ENCODE results near the gene DDX56. TPM values are rescaled to one million over a fixed set of nuclear protein-coding genes. Genes with fewer than 3 reads are reported as not detected.

The DDX56 gene
- total RNA-seq, 1 donor from 2014 or later = 101 TPM

- intact Hi-C loops (cut with micrococcal nuclease) = no loop called here
These were observed 35.5 kb downstream of the DDX56 start for GRCh38 chr7:44538093-44538797.

DNA sequence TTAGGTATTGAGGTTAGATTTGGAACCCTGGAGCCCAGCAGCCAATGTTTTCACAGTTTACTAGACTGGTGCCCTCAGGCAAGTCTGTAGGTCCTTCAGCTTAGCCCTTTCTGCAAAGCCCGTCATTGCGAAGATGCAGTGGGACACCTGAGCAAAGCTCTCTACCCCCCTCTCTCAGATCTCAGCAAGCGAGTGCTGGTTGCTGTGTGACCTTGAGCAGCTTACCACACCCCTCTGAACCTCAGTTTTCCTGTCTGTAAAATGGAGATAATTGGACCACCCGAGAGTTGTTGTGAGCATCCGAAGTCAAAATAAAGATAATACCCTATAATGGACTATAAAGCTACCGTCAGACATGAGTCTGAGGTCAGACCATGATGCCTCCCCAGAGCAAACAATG lies 36.3 kb downstream of the DDX56 start:
- intact Hi-C loops (cut with micrococcal nuclease) = no loop called here

DNA sequence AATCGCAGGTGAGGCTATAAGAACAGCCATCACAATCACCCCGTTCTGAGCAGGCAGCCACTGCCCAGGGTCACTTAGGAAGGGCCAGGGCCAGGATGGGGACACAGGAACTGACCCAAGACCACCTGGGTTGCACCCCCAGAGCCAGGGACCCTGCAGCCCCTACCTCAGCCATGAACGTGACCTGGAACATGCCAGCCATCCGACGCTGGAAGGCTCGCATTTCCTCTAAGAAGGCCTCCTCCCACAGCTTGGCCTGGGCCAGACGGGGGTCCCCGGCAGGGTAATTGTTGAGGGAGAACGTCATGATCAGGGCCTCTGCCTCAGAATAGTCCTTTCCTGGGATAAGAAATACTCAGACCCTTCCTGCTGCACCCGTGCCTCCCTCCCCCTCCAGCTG lies 37.6 kb downstream of the DDX56 start:
- intact Hi-C loops (cut with micrococcal nuclease) = no loop called here

DNA sequence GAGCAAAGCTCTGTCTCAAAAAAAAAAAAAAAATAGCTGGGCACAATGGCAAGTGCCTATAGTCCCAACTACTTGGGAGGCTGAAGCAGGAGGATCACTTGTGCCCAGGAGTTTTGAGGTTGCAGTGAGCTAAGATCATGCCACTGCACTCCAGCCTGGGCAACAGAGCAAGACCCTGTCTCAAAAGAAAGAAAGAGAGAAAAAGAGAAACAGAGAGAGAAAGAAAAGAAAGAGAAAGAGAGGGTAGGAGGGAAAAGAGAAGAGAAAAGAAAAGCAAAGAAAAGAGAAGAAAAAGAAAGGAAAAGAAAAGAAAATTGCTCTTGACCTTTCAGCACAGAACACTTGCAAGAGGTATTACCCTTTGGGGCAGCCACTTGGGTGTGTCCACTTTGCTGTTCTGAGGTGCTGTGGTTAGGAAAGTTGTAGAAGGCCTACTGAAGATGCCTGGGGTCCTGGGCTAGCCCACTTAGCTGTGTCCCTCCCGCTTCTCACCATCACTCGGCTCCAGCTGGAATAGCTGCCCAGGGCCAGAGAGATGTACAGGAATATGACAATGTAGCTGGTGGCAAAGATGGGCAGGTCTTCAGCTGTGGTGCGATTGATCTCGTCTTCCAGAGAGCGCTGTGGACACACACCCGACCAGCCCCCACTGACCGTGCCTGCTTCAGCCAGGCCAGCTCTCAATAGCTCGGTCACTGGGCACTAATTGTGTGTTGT lies 38.2 kb downstream of the DDX56 start:
- intact Hi-C loops (cut with micrococcal nuclease) = no loop called here

DNA sequence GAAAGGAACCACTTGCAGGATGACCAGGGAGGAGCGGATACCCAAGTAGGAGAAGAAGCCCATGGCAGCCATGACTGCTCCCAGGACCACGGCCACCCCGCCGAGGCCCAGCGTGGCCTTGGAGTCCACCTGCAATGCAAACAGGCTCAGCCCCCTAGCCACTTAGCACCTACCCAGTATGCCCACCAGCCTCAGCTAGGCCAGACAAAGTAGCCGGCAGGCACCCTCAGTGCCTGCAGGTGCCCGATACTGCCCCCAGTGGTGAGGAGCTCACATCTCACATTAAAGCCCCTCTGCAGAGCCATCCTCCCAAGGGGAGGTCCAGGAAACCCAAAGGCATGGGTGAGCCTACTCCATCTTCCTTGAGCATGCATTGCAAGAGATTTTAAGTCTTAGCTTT lies 39.2 kb downstream of the DDX56 start:
- intact Hi-C loops (cut with micrococcal nuclease) = no loop called here

DNA sequence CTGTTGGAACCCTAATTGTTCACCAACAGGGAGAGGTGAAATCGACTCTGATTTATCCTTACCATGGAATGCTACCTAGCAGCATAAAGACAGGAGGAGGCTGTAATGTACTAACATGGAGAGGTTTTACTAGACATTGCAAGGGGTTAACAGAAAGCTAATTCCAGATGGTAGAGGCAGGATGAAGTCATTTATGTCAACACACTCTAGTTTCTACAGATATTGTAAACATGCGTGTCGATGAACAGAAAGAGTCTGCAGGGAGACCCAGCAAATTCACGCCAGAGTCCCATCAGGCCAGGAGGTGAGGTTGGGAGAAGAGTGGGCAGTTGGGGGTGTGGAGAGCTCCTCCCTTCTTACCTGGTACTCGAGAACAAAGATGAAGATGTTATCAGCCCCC lies 39.6 kb downstream of the DDX56 start:
- intact Hi-C loops (cut with micrococcal nuclease) = no loop called here

DNA sequence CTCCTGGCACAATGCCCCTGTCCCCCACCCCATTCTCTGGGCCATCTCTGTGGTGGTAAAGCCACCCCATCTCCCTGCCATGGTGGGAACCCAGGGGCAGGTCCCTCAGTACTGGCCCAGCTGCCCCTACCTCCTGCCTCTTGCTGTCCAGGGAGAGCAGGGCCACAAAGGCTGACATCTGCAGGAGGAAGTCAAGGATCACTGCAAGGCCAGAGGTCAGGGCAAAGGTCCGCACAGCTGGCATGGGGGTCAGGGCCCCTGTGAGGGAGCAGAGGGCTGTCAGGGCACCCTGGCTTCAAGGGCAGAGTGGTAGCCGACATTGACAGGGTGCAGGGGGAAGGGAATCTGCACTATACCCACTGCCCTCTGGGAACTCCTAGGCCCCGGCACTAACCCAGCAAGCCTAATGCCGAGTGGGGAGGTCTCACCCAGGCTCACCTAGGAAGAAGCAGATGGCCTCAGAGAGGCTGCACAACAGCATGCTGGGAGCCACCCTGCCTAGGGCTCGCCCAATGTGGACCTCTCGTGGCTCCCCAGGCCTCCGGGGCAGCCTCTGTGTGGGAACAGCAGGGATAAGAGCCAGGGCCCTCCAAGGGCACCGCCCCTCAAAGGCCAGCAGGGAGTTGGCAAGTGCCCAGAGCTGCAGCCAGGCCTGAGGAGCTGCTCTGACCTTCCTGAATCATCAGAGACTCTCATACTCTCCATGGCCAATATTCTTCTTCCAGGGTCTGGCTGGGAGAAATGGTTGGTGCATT lies 40.2 kb downstream of the DDX56 start:
- intact Hi-C loops (cut with micrococcal nuclease) = no loop called here

DNA sequence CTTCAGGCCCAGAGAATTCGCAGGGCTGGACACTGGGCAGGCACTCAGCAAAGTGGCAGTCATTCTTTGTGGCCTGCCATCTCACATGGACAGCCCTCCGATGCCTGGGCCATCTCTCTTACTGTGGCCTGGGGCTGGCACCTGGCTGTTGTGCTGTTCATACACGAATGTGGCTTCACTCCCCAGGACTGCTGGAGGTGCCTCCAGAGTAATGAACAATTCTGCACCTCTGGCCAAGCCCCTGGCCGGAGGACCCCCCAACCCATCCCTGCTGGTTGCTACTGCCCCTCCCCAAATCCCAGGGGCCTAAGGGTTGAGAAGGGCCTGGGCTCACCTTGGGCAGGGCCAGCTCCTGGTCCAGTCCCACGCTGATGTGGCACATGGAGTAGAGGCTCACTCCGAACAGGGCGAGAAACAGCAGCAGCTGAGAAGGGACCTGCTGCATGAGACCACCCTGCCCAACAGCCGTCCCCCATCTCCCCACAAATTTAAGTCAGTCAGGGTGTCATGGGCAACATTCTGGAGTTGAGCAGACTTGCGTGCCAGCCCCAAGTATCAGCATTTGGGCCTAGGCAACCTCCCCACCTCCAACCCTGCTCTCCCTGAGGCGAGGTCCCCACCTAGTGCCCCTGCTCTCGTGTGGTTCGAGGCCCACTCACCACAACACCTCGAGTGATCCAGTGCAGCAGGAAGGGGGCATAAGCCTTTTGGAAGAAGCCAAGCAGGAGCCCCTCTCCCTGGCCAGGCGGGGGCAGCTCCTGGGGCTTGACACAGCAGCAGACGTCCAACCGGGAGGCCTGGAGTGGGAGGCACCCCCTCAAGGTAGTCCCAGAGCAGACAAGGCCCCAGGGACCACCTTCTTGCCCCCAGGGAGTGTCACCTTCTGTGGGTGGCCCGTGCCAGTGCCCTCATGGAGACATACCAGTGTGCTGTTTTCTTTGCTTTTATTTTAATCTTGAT lies 42.0 kb downstream of the DDX56 start:
- intact Hi-C loops (cut with micrococcal nuclease) = no loop called here

GRCh38 chr7:44530990-44531389 lies 42.7 kb downstream of the DDX56 start:
- intact Hi-C loops (cut with micrococcal nuclease) = no loop called here

DNA sequence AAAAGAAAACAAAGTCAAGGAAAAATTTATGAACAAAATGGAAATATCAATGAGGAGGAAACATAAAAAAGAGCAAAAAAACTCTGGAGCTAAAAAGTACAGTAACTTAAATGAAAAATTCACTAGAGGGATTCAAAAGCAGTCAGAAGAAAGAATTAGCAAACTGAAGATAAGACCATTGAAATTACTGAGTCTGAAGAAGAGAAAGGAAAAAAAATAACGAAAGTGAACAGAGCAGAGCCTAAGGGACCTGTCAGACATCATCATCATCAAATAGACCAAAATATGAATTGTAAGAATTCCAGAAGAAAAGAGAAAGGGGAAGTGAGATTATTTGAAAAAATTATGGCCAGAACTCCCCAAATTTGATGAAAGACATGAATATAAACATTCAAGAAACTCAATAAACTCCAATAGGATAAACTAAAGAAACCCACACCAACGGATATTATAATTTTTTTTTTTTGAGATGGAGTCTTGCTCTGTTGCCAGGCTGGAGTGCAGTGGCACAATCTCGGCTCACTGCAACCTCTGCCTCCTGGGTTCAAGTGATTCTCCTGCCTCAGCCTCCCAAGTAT lies 48.8 kb downstream of the DDX56 start:
- intact Hi-C loops (cut with micrococcal nuclease) = no loop called here

- intact Hi-C loops (cut with micrococcal nuclease) = no loop called here
These were observed 51.4 kb downstream of the DDX56 start for GRCh38 chr7:44522315-44522714.

- intact Hi-C loops (cut with micrococcal nuclease) = no loop called here
These were observed 52.2 kb downstream of the DDX56 start for GRCh38 chr7:44521347-44522095.

DNA sequence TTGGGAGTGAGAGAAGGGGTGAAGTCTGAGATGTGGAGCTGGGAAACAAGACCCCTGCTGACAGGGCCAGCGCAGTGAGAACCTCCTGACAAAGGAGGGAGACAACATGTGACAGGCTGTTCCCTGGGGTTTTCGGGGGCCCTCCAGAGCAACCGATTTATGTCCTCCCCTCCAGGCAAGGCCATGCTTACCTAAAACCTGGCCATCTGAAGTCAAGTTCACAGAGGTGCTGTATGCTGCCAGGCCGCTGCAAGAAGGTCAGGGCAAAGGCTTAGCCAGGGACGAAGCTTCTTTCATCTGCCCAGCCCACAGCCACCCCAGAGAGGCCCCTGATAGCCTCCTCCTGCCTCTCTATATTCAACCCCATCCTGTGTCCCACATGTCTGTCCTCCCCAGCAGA lies 53.1 kb downstream of the DDX56 start:
- intact Hi-C loops (cut with micrococcal nuclease) = no loop called here

DNA sequence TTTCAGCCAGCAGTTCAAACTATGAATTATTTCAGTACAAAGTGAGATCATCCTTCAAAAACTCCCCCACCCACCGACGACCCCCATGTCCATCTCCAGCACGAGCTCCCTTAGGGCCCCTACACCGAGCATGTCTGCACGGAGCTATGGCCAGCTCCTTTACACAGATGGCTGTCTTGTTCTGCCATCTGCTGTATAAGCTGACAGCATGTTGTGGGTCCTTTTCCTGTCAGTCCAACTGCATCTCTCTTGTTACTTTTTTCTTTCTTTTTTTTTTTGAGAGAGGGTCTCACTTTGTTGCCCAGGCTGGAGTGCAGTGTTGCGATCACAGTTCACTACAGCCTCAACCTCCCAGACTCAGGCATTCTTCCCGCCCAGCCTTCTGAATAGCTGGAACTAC lies 54.2 kb downstream of the DDX56 start:
- intact Hi-C loops (cut with micrococcal nuclease) = no loop called here

DNA sequence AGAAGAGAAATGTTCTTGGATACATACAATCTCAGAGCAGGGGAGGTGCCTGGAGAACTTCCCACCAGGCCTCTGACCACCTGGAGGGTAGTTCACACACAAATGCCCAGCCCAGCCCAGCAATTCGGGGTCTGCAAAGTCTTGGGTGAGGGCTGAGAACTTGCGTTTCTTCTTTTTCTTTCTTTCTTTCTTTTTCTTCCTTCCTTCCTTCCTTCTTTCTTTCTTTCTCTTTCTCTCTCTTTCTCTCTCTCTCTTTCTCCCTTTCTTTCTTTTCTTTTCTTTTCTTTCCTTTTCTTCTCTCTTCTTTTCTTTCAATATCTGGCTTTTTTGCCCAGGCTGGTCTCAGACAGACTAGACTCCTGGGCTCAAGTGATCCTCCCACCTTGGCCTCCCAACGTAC lies 54.9 kb downstream of the DDX56 start:
- intact Hi-C loops (cut with micrococcal nuclease) = no loop called here

- intact Hi-C loops (cut with micrococcal nuclease) = no loop called here
These were observed 56.5 kb downstream of the DDX56 start for GRCh38 chr7:44517175-44517574.

Measured in T-helper 2 cell treated with Interferon-gamma antibody and Interleukin-4, amounts not matched to agents 100 ng/mL and 5 ng/mL, for 36 hours (primary cell).